Ureter (tissue), 1 donor: Measurements from ENCODE around the gene GREB1. TPM values are rescaled to one million over a fixed set of nuclear protein-coding genes. Genes with fewer than 3 reads are reported as not detected.

Experiments
- DNase-seq: peaks from one replicate; pipeline ENCODE4 v3.0.0-alpha.2; 2020; ENCODE audit warnings: low spot score
- total RNA-seq: library from RNA; stranded (reverse); gene quantifications from one replicate; pipeline ENCODE4 v1.2.4, GENCODE V29; 2023
- donor health status: DM: yes; HTN: yes; CAD: no.

Gene GREB1
- total RNA-seq, 1 donor from 2014 or later: 5.1 TPM

DNA sequence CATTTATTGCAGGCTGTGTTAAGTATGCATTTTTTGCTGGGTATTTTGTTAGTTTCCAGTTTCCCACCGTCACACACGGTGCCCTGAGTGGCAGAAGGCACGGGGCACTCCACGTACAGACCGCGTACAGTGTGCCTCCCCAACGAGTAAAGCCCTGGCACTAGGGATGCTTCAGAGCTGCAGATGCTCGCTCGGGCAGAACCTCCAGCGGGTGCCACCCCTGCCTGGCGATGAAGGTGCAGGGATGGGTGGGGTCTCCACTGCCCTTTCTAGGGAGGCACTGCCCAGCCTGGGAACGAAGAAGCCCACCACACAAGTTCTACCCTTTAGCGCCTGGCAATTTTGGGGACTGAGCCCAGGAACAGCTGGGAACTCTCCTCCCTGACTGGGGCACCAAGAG is 4.1 kb downstream of the GREB1 start:
- no peak for DNase-seq

DNA sequence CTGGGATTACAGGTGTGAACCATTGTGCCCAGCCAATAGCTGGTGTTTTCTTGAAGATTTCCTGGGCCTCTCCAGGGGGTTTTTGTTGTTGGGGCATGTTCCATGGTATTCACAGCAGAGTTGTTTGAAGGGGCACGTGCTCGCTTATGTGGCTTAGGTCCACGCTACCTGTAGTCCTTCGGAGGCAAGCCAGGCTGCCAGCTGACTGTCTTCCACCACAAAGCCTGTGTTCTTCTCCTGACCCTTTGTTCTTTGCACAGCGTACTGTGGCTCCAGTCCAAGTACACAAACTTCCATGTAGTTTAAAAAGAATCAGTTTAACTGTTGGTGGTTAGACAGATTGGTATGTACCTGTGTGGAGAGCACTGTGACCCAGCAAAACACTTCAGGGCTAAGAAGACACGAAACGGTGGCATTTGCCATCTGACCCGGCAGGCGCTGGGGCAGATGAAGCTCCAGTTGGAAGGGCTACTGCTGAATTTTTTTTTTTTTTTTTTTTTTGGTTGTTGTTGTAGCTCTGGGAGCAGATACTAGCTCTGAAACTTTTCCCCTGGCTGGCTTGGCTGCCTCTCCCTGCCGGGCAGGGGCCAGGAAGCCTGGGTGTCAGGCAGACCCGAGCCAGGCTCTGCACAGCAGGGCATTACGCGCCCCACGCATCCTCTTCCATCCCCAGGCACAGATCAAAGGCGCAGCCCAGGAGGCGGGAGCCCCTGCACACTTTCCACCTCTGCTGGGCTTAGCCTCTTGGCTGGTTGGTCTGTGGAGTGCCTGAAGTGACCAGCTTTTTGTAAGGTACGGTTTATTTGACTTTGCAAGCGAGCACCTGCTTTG is 5.7 kb downstream of the GREB1 start:
- no peak for DNase-seq

DNA sequence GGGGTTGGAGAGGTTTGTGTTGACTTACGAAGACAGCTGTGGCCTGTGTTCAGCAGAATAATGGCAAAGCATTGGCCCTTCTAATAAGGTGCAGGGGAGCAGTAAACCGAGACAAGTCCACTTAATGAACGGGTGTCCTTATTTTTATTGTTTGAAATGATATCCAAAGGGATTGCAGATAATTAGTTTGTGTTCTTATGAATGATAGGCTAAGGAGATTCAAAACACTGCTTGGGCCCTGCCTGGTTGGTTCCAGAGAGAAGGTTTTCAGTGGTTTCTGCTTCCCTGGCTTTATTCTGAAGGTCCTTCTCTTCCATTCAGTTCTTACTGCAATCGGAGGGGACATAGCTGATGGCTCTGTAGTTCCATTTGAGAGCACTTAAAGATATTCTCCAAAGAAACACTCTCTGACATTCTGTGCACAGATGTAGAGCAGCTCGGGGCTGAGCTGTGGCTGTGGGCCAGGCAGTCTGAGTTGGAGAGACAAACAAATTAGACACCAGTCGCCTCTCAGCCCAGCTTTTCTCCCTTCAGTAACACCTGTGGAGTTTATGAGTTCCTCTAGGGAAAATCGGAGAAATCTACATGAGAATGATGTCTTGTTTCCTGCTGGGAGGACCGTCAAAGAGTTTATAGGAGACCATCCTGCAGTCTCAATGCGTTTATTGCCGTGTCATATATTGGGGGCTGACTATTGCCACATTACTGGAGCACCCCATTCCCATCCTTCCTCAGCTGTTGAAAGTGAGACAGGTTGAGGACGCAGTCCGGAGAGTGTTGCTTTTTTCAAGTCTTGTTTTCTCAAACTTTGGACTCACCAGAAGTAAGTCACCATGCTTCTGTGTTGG is 6.5 kb downstream of the GREB1 start:
- no peak for DNase-seq

DNA sequence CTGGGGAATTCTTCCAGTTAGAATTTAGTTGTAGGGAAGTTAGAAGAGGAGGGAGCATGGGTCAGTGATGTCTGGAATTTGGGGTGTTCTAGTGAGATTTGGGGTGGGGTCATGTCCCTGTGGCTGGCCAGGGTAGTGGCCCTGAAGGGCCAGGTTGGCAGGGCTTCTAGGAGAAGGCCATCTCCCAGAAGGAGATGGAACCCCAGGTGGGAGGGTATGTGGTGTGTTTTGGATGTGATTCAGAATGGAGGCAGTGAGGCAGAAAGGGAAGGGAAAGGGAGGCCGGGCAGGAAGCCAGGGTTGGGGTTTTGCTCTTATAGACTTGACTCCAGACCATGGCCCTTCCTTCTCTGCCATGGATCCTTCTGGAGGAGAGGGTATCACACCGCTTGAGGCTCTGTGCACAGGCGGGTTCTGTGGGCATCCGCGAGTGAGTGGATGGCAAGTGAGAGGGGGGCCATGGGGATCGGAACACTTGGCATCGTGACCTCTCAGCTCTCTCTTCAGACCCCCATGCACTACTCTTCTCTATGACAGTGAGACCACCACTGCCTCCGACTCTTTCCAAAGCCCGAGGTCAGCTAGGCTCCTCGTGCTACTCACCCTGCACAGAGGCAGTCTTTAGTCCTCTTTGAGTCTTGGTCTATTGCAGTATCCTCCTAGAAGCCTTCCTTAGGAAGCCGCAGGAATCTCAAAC is 7.3 kb downstream of the GREB1 start:
- DNase-seq: no peak

DNA sequence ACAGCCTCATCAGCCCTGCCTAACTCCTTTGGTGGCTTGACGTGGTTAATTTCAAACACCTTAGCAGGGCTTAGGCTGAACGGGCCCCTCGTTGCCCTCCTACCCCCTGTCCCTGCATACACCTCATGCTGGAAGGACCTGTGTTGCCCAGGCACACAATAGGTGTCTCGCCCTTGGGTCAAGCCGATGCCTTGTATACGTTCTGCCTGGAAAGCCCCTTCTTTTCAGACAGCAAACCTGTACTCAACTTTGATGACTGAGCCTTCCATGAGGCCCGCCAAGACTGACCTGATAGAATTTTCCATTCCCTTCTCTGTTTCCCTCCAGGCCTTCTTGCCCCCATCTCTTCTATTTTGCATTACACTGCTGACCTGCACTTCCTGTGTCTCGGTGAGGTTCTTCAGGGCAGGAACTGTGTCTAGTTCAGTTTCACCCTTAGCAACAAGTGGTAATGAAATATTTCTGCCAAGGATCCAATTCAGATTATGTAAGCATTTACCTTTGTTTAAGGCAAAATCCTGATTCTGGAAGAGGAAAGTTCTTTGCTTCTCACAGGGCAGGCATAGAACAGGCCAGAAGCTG is 7.9 kb downstream of the GREB1 start:
- DNase-seq: no peak

DNA sequence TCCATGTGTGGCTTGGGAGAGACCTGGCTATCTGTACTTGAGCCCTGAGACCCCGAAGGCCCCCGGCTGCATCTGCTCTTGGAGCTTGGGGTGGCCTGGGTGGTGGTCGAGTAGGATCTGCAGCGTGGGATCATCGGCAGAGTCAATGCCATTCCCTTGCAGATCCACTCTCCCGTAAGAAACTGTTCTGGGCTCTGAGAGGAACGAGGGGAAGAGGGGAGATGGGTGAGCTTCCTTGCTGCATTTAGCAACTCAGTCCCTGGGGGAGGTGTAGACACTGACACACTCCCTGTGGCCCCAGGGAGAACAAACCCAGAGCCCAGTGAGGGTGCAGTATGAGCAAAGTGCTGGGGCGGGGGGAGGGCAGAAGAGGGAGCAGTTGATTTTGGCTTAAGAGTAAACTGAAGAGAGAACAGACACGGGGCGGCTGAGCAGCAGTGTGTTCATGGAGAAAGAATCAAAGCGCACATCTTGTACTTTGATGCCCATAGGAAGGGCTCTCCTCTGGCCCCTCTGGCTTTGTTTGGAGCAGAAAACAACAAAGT is 8.5 kb downstream of the GREB1 start:
- no peak for DNase-seq

DNA sequence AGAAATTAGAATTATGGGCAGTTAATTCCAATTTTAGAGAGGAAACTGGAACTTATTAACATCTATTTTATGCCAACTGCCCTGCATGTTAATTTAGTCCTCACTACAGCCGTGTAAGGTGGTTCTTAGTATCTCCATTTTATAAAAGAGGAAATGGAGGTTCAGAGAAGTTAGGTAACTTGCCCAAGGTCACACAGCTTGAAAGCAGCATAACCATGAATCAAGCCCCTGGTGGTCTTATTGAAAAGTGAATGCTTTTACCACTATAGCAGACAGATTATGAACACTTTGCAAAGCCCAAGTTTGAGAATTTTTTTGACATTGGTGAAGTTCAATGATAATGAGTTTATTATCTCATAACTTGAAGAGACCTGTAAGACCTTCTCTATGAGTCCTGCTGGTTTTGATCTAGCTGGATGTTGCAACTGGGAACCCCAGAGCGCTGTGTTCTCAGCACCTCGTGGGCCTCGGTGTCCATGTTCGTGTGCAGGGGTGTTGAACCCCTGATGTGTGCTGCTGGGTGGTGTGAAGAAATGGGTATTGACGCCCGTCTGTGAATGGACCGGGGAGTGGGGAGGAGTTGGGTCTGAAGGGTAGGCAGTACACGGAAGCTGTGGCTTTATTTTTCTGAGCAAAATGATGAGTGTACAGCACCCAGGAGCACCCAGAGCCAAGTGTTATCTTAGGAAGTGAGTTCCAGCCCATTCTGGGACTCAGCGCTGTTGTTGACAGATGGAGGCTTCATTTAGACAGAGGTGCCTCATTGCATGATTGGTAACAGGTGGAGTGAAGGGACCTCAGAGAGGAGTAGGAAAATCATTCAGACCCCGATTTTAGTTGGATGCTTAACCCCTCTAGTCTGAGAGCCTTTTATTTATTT is 9.7 kb downstream of the GREB1 start:
- no peak for DNase-seq

DNA sequence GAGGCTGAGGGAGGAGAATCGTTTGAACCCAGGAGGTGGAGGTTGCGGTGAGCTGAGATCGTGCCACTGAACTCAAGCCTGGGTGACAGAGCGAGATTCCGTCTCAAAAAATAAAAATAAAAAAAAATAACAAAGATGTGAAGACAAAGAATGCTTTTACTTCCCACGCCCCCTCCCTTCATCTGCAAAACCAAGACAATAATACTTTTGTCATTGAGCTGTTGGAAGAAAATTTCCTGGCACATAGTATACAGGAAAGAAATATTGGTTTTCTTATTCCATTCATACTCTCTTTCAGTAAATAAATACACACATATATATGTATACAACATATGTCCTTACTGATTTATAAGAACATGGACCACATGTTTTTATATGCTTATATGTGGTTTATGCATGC is 12.2 kb downstream of the GREB1 start:
- DNase-seq: no peak

DNA sequence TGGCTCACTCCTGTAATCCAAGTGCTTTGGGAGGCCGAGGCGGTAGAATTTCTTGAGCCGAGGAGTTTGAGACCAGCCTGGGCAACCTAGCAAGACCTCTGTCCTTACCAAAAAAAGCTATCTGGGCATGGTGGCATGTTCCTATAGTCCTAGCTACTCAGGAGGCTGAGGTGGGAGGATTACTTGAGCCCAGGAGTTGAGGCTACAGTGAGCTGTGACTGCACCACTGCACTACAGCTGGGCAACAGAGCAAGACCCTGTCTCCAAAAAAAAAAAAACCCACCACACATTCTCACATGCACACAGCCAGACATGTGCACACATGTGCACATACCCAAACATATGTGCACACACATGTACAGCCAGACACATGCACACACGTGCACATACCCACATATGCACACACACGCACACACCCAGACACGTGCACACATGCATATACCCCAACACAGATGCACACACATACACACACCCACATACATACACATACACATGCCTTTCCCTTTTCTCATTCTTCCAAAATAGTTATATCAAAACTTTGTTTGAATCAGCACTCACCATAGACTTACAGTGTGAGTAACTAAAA is 14.2 kb downstream of the GREB1 start:
- no peak for DNase-seq

DNA sequence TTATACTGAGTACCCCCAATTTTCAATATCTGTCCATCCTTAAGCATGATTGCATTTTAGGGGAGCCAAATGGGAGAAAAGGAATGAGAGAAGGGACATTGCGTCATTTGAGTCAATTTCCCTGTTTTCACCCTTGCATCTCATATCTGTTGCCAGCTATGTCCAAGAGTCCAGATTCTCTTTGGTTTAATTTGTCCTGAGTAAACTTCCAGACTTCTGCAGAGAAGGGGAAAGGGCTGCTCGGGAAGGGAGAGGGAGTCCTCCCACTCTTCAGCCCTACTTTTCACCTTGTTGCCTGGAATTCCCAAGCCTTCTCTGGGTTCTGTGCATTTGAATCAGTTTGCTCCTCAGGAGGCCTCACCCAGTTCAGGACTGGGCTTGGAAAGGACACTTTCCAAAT is 16.5 kb downstream of the GREB1 start:
- no peak for DNase-seq

DNA sequence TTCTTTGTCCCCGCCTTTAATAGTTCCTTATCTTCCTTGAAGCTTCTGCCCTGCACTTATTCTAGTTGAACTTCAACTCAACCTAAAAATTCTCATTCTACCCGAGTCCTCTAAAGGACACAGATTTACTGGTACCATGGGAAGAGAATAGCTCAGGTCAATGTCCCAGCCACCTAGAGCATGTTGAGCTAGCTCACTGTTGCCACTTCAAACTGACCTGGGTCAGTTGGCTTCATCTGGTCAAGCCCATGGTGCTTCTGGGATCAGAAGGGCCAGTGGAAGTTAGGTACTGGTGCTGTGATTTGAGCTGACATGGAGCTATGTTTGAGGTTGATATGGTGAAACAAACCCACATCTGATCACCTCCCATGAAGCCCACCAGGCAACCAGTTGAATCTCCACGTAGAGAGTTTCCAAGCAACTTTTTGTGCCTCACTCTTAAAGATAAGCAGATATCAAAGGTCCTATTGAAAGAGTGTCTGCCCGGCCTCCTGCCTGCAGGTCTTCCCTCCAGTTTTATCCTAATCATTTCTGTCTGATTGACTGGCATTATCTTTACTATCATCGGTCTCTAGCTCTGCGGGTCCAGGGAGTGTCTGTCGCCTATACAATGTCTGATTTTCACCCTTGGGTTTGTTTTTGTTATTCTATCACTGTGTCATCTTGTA is 17.2 kb downstream of the GREB1 start:
- DNase-seq: no peak

DNA sequence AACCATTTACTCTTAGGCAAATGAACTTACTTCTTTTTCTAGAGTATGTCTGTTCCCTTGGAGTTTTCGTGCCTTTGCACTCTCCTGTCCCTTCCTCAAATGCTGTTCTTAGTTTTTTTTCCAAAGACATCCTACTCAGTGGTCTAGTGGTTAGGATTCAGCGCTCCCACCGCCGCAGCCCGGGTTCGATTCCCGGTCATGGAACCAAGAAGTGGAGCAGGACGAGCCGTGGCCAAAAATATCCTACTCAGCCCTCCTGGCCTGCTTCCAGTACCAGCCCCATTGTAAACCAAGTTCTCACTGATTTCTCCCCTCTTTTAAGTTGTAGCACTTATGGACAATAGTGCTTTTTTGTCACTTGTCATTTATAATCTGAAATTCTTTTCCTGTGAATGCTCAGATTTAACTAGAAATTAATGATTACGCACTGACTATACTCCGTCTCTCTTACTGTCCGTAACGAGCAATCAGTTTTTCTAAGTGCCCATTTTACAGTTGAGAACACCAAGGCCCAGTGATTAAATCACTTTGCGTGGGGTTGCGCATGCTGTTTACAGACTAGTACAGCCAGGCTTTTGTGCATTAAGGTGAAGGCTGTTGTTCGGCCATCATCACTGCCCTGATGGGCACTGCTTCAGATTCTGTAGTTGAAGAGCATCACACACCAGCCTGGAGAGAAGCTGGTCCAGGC is 17.9 kb downstream of the GREB1 start:
- no peak for DNase-seq

DNA sequence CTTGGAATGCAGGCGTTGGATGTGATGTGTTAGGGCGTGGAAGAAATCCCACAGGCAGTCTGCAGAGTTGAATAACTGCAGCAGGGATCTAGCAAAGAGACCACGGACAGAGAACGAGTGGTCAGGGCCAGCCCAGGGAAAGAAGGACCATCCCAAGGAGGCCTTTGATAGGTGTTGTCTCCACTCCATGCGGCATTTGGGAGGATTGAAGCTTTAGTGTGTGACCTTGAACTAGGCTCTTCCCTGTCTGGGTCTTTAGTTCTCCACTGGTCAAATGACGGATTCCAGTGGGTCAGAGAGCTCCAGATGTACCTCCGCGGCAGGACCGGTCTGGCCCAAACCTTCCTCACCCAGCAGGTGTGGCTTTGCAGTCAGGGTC is 18.4 kb downstream of the GREB1 start:
- DNase-seq: no peak

DNA sequence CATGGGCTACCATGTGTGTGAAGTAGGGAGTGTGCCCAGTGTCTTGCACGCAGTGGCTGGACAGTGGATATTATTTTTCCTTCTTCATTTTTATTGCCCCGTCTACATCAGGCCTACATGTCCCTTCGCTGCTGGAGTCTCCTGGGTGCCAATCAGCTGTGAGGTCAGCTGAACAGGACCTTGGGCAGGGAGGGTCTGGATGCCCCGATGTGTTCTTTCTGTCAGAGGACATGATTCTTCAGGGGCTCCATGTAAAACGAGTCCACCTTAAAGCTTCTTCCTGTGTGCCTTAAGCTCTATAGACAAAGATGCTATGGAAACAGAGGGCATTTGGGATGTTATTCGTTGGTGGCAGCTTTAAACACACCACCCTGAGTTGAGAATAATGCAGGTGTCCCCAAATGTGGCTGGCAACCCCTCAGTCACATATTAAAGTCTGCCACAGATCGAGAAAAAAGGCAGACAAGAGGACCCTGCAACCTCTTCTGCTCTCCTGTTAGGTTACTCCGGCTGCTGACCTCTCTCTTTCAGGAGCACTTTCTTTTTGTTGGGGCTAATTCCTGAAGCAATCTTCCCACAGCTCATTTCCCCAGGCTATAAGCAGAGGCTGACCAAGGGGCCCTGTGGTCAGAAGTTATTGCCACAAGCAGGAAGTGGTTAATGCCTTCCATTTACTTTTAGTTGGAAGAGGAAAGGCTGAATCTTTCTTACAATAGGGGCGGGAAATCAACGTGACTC is 20.0 kb downstream of the GREB1 start:
- no peak for DNase-seq

DNA sequence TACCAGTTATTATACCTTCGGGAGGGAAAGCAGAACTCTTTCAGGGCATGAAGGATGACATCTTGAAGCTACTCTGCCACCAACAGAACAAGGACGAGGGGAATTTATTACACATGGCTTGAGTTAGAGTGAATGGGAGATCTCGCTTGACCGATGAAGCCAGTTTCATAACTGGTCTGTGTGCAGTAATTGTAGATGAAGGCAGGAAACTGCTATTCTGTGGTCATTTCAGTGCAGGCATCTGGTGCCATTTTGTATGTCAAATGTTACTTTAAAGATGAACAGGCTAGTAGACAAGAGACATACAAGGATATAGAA is 20.5 kb downstream of the GREB1 start:
- no peak for DNase-seq

DNA sequence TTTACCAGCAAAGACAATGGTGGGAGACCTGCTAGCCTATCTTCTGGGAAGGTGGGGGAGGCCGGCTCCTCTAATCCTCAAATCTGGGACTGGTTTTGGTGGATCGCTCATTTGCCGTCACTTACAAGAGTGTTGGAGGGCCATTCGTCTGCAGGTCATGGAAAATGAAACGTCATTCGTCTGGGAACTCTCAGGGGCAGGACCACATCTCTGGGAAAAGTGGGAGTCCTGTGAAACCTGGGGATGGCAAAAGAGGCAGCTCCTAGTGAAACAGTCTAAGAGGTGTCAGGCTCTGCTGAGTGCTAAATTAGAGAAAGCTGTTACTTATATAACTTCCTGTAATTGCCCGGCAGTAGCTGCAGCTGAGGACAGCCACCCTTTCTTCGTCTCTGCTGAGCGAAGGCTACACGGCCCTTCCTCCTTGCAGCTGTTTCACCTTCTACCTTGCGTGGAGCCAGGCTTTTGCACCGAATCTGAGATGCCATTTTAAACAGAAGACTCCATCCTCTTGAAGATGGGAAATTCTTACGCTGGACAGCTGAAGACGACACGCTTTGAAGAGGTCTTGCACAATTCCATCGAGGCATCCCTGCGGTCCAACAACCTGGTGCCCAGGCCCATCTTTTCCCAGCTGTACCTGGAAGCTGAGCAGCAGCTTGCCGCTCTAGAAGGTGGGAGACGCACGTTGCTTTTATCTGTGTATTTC is 22.4 kb downstream of the GREB1 start:
- no peak for DNase-seq

DNA sequence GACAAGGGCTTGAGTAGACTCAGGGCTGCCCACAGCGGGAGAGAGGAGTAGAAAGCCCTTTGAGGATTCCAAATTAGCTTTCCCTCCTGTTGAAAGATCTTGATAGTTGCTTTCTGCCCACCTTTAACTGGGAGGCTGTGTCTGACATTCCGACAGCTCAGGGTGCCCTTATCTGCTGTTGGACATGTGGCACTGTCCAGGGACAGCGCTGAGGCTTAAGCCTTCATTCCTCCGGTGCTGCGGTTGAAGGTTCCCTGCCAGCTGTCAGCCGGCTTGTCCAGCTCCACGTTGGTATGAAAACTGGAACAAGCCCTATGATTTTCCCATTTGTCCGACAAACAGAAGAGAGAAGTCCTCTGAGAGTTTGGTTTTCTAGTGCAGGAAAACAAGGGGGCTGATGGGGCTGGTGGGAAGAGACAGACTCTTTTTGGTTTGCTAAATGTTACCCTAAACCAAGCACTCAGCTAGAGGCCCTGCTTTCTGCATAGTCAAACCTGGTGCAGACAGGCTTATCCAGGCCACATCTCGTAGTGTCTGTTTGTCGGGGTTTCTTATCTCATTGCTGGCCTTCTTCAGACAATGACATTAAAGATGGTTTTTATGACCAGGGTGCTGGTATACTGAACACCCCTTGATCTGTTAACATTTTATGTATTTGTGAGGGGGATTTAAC is 24.5 kb downstream of the GREB1 start:
- no peak for DNase-seq
